DMS153 treated with DMSO at 0.1 percent for 48 hours (cell line): ENCODE measurements around the gene CCDC134.
"Not testable (repeated sequence)": the region's sequence is repeated elsewhere in the genome, so short reads cannot be mapped to it uniquely, and the experiment has no call there.

Experiments
- DNase-seq: peaks from one replicate; lab custom pipeline; 2025; ENCODE audit not compliant: unreplicated experiment; lab: John Stamatoyannopoulos, UW

Gene CCDC134

DNA sequence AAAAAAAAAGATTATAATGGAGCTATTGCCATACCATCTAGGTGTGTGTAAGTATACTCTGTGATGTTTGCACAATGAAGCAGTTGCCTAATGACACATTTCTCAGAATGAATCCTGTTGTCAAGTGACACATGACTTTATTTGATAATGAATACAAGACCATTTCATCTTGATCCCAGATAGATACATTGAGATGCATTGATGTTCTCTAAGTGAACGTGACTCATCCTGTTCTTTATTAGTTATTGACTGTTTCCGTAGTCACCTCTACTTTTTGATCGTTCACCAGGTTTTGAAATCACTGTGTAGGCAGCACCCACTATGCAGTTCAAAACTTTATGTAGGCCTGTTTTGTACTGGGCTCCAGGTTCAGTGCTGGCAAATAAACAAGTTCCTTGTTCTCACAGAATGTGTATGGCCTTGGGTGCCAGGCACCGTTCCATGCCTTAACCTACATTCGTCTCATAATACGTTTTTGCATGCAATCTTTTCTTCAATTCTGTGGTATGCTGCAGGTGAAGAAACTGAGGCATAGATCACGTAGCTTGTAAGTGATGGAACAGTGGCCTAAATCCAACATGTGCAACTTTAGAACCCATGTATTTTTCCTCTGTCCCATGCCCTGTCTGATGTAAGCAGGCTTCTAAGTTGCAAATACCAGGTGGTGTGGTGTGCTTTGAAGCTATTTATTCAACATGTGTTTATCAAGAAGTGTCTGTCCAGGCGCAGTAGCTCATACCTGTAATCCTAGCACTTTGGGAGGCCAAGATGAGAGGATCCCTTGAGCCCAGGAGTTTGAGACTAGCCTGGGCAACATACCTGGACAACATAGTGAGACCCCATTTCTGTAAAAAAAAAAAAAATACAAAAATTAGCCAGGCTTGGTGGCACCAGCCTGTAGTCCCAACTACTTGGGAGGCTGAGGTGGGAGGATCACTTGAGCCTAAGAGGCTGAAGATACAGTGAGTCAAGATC, 42.8 kb downstream of the CCDC134 start:
- no peak for DNase-seq

DNA sequence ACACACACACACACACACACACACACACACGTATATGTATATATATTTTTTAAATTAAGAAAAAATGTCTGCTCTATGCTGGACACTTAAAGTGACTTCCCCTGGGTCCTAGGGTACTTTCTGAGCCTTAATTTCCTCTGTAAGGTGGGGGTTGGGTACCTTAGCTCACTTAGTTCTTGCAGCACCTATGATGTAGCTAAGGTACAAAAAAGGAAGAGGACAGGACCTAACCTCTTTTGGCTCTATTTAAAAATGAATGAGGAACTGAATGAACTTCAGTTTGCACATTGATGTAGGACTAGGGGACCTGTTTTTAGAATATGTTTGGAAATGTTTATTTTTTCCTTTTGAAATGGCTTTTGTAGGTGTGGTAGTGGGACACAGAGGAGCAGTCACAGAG, 43.6 kb downstream of the CCDC134 start:
- DNase-seq, result no peak

DNA sequence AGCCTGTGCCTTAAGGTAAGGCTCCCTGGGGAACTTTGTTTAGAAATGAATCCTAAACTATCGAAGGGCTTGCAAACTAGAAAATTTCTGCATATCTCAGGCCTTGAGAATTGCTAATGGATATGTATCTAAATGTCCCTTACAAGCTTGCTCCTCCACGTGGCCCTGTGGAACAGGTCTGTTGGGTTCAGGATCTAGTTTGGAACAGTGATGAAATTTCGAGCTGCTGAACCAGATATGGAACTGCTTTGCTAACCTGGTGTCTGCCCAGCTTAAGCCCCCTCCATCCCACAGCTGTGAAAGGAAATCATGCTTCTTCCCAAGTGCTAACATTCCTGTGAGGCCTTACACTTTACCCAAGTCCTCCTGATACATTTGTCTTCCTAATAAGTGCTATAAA, 44.0 kb downstream of the CCDC134 start:
- no peak for DNase-seq

DNA sequence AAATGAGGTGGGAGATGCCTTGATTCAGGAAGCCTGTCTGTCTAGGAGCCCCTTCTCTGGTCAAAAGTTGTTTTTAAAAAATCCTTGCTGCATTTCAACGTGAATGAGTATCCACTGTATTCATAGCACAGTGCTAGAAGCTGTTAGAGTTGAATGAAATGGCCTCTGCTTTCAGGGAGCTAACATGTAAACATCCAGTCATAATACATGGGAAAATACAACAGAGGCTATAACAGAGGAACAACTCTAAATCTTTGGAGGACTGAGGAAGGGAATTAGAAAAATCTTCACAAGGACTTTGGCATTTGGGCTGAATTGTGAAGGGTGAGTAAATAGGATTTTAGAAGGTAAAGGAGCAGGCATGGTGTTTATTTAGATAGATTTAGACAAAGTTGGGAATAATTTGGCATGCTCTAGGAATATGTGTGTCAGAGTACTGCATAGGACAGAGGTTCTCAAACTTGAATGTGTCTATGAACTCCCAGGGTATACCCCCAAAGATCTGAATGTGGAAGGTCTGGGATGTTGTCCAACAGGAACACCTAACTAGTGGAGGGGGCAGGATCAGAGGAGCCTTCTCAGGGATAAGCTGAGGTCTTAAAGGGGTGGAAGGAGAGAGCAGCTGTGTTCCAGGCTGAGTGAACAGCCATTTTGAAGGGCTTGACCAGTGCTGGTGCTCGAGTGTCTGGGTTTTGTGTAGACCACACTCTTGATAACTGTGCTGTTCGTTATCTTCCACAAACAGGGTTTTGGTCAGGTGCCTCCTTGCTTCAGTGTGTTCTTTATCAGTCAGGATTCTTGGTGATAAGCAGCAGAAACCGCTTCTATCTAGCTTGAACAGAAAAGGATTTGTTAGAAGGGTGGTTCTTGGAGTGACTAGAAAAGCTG, 45.1 kb downstream of the CCDC134 start:
- DNase-seq, result no peak

DNA sequence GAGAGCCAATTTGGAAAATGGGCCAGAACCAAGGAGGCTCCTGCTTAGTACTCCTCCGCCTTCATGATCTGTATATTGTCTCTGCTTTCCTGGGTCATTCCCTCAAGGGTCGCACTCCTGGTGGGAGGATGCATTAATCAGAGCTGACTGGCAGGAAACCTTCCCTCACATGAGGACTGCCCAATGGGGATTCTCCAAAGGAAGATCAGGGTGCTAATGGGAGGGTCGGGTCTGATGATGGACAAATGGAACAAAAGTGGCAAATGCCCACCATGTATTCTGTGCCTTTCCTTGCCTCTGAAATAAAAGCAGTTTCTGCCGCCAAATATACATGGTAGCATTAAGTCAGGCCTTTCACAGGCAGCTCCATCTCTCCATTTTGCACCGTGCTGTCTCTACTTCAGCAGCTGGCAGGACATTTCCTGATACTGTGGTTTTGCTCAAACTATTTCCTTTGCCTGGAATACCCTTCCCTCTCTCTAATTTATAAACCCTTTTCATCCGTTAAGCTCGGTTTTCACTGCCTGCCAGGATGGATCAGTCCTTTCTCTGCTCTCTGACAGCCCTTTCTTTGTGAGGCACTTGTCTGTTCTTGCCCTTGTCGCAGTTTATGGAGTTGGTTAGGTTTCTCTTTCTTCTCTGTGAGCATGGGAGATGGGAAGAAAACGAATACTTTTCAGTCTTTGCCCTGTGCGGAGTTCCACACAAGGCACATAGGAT, 45.9 kb downstream of the CCDC134 start:
- no peak for DNase-seq

DNA sequence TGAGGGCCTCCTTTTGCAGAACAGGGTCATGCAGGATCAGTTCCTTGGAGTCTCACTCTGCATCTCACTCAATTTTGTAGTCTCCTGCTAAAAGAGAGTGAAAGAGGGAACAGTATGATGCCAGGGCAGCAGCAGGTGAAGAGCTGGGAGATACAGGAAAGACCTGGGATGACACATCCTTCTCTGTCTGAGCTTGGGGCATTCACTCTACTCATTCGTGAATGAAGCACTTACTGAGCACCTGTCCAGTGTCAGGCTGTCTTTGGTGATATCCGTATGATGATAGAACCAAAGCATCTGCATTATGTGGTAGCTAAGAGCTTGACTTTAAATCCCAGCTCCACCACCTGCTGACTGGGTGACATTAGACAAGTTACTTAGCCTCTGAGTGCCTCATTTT, 46.8 kb downstream of the CCDC134 start:
- no peak for DNase-seq

DNA sequence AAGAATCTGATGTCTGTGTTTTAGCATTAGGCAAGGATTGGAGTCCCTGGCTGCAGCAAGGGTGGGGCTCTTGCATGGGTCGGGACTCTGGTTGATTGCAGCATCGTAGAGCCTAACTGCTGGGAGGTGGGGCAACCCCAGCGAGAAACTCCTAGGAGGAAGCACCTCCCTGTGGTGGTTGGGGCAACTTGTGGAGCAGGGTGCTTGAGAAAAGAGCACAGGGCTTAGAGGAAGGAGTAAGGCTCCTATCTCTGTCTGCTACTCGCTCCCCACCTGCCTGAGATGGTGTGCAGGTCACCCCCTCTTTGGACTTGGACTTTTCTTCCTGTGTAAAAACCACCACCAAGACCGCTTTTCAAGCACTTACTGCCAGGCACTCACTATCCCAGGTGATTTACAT, 48.0 kb downstream of the CCDC134 start:
- DNase-seq, result no peak

DNA sequence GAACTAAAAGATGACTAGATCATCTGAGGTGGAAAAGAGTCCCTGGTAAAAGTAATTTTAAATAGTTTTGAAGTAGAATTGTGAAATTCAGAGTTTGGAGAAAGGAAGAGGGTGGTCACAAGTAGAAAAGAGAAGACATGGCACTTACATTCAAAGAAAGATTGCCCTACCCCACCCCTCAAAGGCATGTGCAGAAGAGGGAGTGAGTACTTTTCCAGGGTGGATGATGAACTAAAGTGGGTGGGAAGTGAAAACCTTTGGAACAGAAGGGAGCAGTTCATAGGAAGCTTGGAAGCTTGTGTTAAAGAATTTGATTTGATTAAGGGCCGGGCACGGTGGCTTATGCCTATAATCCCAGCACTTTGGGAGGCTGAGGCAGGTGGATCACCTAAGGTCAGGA, 56.0 kb downstream of the CCDC134 start:
- no peak for DNase-seq

DNA sequence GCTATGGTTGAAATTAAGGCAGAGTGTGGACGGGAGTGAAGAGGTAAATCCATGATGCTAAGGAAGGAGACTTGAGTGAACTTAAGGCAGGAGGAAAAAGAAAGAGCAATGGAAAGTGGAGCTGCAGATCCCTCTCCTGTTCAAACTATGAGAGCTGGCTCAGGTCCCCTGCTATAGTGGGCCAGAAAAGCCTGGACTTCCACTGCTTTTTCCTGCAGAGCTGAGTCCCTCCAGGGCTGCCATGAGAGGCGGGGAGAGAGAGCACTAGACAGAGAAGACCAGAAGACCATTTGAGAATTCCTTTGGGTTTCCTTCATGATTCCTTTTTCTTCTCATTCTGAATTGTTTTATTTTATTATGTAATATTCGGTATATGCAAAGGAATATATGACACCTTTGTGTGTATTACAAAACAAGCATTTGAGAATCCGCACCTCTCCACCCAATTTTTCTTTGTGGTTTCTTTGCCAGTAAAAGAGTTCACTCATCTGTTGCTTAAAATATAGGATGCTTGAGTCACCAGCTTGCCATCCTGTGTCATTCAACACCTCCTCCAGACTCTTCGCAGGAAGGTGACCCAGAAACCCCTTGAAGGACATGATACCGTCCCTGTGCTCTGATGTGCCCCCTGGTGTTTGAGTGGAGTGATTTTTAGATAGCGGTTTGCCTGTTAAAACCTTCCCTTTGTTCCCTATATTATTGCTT, 56.8 kb downstream of the CCDC134 start:
- DNase-seq, result no peak

DNA sequence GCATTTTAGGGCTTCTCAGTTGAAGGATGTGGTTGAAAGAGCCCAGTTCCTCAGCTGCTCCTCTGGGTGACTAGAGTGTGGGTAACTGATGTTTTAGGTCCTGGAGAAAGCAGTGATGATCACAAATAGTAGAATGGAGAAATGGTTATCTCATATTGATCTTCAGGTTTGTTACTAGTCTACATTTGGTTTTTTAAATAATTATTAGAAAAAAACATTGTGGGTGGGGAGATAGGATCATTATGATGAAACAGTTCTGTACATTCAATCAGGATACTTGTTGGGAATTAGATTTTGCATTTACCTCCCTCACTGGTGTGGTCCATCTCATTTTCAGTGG, 57.4 kb downstream of the CCDC134 start:
- DNase-seq, result no peak

DNA sequence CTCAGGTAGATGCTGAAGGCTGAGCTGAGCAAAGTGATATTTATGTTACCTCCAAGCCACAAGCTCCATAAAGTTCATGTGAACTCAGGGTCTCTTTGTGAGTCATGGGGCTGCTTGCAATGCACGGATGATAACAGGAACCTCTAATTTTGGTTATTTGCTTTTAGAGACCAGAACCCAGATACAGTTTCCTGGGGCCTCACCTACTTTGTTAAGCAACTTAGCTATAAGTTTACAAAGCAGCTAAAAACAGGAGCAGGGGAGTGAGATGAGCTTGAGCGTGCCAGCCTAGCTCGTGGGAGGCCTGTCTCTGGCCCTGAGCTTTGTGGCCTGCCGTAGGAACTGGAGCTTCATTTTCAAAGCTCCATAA, 61.7 kb downstream of the CCDC134 start:
- no peak for DNase-seq

DNA sequence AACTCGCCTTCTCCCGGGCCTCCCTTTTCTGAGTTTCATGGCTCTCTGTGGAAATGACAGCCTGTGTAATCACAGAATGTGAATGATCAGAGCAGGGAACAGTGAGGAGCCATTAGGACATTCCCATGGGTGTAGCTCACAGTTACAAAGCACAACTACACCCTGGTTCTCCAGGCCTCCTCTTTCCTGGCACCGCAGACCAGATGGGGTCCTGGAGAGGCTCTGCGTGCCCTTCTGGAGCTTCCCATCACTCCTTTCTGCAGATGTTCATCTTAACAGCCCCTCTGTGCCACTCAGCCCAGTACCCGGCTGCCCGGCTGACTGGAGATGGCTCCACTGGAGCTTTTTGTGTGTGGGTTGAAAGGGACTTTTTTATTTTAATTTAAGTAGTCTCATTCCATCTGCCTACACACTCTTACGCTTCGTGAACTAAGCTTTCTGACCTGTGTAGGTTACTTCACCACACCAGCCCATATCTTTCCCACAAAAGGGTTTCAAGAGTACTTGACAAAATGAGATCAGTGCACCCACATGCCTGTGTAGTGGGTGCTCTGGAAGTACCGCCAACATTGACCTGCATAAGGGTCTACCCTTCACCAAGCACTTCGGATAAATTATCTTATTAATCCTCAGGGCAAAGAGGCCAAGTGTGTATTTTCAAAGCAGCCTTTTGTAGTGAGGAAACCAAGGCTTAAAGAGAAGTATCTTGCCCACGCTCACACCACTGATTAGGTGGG, 62.2 kb downstream of the CCDC134 start:
- DNase-seq, result no peak

DNA sequence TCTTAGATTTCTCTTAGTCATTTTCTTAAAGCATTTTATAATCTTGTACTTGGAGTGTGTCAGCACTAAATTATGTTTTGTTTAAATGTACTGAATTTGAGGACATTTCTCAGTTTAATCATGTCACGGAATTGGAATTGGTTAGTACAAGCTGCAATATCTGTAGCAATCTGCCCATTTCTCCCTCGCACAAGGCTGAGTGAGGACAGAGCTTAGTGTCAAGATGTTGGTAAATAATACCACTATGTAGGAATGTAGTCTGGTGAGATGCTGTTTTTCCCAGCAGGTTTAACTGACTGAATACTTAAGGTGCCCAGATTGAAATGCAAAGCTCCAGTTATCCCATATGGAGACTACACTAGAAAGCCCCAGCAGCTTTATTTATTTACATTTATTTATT, 63.0 kb downstream of the CCDC134 start:
- no peak for DNase-seq

DNA sequence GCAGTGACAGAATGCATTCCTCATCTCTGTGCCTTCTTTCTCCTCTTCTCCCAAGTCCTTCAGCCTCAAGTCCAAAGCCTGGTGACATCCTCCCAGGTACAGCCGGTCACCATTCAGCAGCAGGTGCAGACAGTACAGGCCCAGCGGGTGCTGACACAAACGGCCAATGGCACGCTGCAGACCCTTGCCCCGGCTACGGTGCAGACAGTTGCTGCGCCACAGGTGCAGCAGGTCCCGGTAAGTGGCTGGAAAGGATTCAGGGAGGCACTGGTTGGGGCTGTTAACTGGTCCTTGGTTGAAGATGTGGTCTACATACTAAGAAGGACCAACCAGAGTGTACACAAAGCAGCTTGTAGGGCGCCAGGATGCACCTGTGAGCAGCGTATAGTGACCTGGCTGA, 68.1 kb downstream of the CCDC134 start:
- DNase-seq, result no peak

DNA sequence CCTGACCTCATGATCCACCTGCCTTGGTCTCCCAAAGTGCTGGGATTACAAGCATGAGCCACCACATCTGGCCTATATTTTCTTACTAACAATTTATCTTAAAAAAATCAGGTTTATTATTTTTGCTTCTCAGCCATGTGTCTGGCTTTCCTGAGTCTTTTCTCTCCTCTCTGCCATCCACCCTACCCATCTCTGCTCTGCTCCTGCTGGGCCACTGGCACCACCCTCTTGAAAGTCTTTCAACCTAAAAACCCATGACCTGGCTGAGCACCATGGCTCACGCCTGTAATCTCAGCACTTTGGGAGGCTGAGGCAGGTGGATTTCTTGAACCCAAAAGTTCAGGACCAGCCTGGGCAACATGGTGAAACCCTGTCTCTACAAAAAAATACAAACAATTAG, 69.6 kb downstream of the CCDC134 start:
- DNase-seq, result not testable (repeated sequence)

DNA sequence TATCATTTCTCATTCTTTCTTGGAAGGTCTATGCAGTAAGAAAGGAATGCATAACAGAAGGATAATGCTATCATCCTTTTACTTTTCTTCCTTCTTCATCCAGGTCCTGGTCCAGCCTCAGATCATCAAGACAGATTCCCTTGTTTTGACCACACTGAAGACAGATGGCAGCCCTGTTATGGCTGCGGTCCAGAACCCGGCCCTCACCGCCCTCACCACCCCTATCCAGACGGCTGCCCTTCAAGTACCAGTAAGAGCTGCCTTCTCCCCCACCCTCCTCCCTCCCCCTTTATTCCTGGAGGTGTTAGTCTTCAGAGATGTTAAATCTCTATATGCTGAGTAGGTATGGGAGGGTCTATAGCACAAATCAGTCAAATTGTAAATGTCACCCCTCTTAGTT, 70.3 kb downstream of the CCDC134 start:
- no peak for DNase-seq

DNA sequence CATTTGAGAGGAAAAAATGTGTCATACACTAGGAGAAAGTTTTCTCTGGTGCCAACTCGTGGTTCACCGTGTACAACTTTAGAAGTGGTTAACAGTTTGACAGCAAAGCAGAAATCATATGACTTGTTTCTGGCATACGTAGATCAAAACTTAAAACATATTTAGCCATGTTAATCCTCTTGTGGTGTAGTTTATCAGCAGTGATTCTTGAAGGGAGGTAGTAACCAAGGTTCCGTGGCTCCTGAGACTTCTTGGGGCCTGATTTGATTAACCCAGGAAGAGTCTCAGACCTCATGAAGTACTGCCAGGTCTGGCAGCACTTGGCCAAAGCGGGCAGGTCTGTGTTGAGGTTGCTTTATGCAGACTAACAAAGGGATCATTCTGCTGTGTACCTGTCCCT, 72.9 kb downstream of the CCDC134 start:
- no peak for DNase-seq

DNA sequence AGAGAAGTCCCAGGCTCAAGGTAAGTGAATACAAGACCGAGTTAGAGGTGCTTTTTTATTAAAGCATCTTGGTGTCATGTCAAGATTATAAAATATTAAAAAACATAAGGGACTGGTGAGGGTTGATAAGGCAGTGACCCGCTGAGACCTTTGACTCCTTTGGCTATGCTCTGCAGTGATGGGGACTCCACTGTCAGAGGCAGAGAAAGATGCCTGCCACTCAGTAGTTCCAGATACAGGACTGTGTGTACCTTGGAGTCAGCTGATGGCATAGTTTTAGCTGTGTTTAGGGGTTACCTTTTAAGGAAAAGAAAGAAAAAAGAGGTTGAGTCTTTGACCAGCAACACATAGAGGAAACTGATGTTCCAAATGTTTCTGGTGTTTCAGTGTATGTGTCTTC, 73.6 kb downstream of the CCDC134 start:
- no peak for DNase-seq

DNA sequence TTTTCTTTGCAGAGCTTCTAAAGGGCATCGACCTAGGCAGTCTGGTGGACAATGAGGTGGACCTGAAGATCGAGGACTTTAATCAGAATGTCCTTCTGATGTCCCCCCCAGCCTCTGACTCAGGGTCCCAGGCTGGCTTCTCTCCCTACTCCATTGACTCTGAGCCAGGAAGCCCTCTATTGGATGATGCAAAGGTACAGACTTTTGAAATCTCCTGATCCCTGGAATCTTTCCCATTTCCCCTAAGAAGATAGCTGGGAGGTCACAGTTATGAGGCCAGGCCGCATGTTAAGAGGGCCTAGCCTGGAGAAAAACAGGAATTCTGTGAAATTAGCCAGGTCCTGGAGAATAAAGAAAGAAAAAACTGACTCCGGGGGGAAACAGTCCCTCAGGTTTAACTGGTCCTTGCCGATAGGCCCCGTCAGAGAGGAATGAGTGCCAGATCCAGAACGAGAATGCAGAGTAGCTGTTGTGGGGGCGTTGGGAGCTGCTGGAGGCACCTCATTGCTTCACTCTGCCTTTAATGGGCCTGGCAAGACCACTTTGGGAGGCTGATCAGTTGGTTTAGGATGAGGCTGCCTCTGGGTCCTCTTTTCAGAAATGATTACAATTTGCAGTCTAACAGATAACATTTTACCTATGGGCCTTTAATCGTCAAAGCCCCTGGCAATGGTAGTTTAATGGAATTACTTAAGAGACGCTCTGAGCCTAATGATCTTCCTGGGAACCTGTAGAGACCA, 75.2 kb downstream of the CCDC134 start:
- no peak for DNase-seq
